GM18861 (cell line): ENCODE results near the gene TNFAIP1.
A peak's percentile ranks its signal among the peaks of the same experiment; 100 is the strongest.
"Not testable (repeated sequence)": the region's sequence is repeated elsewhere in the genome, so short reads cannot be mapped to it uniquely, and the experiment has no call there.

Experiments
- ATAC-seq: cut with Tn5 transposase; IDR thresholded peaks from one replicate; pipeline ENCODE4 v1.9.1; 2021; ENCODE audit not compliant: unreplicated experiment

The TNFAIP1 gene, protein sequence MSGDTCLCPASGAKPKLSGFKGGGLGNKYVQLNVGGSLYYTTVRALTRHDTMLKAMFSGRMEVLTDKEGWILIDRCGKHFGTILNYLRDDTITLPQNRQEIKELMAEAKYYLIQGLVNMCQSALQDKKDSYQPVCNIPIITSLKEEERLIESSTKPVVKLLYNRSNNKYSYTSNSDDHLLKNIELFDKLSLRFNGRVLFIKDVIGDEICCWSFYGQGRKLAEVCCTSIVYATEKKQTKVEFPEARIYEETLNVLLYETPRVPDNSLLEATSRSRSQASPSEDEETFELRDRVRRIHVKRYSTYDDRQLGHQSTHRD

DNA sequence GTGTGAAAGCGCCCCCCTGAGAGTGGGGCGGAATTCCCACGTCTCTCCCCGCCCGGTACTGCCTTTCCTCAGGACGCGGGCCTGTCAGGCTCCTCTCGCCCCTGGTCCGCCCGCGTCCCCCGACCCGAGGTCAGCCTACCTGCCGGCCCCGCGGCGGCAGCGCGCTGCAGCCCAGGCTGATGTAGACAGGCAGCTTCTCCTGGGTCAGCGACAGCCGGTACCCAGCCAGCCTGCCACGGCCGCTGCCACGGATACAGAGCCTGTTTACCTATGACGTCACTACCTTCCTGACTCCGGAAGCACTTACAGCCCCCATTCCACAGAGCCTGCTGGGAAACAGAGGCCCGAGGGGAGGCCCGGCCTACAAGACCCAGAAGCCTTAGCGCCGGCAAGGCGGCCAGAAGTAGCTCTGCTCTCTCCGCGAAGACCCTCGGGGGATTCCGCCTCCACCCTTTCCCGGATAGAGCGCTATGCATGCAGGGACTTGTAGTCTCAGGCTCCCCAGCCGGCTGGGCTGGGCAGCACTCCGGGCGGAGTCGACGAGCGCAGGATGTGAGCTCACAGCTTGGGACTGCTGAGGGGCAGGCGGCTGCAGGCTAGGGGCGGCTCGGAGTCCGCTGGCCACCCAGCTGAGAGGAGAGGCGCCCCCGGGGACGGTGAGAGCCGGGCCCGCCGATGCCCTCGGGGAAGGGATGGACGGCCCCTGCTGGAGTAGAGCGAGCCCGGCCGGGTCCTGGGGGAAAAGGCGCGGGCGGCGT is at the start of gene TNFAIP1, which contains the start of gene IFT20:
Gene TNFAIP1, plus strand, starts transcription at position 561 of the 758 bp plus-strand sequence. CDS start 3,761 bp downstream, outside the sequence.
Gene IFT20, minus strand, starts transcription at position 272 of the 758 bp plus-strand sequence. CDS start 3,487 bp downstream, outside the sequence.
- ATAC-seq: peak; percentile 94

DNA sequence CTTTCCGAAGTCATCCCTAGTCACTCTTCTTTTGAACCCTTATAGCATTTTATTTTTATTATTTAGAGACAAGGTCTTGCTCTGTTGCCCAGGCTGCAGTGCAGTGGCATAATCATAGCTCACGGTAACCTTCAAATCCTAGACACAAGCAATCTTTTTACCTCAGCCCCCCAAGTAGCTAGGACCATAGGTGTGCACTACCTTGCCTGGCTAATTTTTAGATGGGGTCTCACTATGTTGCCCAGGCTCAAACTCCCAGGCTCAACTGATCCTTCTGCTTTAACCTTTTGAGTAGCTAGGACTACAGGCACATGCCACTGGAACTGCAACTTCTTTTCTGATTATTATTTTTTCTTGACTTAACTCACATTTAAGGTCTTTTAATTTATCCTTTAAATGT is 49.6 kb upstream of the TNFAIP1 start:
- ATAC-seq: no peak

DNA sequence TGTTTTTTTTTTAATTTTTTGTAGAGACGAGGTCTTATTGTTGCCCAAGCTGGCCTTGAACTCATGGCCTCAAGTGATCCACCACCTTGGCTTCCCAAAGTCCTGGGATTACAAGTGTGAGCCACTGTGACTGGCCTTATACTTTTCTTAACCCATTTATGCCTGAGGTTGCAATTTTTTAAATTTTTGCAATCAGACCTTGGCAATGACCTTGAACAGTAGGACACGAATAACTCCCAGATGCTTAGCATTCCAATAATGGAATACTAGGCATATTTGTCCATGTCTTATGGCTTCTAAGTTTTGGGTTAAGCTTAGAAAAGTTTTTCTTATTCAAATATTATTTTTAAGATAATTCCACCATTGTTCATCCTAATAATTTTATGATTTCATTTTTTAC is 44.9 kb upstream of the TNFAIP1 start:
- ATAC-seq: no peak

DNA sequence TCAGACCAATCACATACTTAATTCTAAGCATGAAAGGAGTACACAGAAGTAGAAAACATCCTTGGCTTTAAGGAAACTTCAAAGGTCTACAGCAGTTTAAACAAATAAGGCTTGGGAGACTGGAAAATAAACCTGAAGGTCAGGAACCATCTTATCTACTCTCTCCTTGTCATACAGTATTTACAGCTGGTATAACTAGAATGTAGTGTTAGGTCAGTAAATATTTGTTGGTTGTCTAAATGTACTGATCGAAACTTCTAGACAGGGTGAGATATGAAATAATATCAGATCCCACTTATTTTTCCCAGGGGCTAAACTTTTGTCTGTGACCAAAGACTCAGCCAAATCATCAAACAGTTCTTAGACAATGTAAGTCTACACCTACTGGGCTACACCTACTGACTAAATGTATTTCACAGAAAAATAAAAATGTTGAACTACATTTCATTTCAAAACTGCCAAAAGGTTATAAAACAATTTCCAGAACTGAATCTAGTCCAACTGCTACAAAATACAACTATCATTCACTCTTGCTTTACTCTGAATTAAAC is 43.7 kb upstream of the TNFAIP1 start:
- no peak for ATAC-seq

DNA sequence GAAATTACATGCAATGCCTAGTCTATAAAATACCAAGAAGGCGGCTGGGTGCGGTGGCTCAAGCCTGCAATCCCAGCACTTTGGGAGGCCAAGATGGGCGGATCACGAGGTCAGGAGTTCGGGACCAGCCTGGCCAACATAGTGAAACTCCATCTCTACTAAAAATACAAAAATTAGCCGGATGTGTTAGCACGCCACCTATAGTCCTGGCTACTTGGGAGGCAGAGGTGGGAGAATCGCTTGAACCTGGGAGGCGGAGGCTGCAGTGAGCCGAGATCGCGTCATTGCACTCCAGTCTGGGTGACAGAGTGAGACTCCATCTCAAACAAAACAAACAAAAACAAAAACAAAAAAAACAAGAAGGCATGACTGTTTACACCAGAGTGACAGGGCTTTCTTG is 42.7 kb upstream of the TNFAIP1 start:
- ATAC-seq: not testable (repeated sequence)

DNA sequence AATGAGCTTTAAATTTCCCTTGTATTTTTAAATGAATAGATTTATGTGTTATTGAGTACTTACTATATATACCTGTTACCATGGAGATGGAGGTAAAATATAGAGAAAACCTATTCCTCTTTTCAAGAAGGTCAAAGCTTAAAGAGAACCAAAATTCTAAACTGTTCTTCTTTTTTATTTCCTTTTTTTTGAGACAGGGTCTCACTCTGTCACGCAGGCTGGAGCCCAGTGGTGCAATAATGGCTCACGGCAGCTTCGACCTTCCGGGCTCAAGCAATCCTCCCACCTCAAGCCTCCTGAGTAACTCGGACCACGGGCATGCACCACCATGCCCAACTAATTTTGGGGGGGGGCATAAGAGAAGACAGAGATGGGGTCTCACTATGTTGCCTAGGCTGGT is 41.6 kb upstream of the TNFAIP1 start:
- no peak for ATAC-seq

DNA sequence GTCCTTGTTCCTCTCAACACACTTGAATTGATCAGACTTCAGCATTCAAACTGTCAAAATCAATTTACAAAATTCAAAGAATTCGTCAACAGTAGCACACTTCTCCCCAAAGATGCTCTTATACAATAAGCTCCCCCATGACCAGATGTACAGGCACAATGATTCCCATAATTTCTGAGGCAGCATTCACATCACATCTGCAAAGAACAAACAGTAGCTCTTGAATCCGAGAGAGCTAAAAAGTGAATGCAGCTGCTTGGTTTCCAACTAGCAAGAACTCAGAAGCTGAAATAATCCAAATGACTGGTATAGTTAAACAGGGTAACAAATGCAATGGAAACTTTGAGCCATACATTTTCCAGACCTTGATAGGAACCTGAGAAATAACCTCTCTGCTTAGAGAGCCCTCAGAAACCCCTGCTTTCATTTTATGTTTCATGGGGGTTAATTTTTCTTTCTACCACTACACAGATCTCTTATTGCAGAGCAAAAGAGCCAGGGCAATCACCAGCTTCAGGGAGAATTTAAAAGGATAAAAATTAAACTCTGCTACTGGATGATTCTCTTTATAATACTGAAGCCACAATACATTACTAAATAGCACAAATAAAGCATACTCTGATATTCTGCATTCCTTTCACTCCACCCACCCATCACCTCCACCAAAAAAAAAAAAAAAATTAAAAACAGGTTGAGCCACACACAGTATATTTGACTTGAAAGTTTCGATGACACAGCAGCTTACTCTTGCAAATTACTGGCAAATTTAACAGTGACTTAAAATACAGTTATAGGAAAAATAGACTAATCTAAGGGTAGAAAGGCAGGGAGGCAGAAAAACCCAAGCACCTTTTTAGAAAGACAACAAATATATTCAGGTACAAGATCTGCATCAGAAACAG is 39.6 kb upstream of the TNFAIP1 start:
- no peak for ATAC-seq

DNA sequence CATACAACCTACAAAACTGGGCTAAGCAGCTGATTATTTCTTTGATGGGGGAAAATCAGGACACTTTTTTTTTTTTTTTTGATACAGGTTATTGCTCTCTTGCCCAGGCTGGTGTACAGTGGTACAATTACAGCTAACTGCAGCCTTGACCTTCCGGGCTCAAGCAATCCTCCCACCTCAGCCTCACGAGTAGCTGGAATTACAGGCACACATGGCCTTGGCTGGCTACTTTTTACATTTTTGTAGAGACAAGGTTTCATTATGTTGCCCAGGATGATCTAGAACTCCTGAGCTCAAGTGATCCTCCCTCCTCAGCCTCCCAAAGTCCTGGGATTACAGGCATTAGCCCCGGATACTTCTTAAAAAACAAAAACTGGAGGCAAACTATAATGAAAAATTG is 37.1 kb upstream of the TNFAIP1 start:
- ATAC-seq: no peak

DNA sequence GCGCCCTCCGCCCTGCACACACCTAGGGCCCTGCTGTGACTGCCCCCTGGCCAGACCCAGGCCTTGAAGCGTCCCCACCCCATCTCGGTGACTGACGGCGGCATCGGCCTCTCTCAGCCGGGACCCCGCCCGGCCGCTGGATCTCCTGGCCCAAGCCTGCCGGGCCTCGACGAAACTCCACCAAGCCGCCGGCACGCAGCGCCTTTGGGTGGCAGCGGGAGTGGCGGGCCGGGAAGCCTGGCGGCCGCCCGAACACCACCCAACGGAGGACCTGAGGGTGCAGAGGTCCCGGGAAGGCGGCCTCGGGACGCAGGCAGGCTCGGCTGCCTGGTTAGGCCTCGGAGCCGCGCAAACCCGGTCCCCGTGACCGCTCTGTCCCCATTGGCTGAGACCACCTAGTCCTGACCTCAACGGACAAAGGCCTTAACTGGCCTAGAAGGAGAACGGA is 28.6 kb upstream of the TNFAIP1 start:
- ATAC-seq: no peak

DNA sequence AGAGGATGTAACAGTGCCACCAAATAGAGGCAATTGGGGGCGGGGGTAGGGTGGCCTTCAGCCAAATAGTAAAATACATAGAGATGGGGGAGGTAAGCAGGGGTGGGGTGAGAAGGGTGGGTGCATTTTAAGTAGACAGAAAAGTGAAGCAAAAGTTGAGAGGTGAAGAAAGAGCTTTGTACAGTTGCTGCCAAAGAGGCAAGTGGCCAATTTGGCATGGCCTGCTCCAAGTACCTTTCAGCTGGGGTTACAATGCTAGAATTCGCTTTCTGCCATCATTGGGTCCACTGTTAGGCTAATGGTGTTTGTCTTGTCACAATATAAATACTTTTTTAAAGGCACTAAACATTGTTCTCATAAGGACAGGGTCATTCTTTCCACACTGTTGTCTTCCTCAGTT is 21.7 kb upstream of the TNFAIP1 start:
- ATAC-seq: no peak

DNA sequence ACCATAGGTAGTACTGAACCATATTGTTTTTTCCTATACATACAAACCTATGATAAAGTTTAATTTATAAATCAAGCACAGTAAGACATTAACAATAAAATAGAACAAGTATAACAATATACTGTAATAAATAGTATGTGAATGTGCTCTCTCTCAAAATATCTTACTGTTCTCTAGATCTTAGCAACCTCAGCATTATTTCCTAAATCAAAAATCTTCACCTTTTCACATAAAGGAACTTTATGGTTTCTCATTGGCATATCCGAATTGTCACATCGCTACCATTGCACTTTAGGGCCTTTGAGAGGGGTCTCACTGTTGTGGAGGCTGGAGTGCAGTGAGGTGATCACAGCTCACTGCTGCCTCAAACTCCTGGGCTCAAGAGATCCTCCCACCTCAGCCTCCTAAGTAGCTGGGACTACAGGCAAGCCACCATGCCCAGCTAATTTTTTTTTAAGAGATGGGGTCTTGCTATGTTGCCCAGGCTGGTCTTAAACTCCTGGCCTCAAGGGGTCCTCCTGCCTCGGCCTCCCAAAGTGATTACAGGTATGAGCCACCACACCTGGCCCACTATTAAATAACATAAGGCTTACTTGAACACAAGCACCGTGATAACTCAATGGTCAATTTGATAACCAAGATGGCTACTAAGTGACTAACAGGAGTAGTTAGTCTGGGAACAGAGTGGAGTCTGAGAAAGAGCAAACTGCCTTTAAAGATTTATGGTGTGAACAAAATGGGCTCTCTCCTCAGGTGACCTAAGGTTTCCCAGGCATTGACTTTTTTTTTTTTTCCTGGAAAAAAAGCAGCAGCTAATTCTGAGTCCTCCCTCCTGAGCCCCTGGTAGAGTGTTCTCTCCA is 19.5 kb upstream of the TNFAIP1 start:
- no peak for ATAC-seq

DNA sequence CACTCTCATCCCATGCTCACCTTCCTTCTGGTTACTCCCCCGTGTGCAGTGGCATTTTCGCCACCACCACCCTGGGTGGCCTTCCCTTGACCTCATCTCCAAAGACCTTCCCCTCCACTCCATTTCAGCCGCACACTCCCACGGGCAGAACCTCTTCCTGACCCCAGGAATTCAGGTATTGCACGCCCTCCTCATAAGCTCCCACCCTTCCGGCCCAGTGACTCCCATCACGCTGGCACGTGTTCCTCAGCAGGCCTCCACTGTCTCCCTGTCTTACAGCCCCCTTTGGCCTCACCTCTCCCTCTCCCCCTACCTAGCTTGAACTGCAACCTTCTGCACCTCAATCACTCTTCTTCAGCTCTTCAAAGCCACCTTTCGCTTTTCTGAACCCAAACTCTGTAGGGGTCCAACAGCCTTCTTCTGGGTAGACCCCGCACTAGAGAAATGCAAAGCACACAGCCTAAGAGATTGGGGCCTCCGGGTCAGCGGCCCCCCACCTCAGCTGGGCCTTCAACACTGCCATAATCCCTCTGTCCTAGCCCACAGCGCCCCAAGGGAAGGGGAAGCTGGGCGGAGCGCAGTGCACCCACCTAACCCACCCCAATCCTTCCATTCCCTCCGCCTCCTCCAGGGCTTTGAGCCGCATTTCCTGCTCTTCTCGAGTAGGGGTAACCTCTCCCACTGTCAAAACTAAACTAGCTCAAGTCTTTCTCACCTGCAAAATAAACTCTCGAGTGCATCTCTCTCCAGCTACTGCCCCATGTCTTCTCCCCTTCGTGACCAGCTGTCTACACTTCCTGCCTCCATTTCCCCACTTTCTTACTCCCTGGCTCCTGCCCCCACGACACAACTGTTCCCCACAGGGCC is 18.2 kb upstream of the TNFAIP1 start:
- ATAC-seq: no peak

DNA sequence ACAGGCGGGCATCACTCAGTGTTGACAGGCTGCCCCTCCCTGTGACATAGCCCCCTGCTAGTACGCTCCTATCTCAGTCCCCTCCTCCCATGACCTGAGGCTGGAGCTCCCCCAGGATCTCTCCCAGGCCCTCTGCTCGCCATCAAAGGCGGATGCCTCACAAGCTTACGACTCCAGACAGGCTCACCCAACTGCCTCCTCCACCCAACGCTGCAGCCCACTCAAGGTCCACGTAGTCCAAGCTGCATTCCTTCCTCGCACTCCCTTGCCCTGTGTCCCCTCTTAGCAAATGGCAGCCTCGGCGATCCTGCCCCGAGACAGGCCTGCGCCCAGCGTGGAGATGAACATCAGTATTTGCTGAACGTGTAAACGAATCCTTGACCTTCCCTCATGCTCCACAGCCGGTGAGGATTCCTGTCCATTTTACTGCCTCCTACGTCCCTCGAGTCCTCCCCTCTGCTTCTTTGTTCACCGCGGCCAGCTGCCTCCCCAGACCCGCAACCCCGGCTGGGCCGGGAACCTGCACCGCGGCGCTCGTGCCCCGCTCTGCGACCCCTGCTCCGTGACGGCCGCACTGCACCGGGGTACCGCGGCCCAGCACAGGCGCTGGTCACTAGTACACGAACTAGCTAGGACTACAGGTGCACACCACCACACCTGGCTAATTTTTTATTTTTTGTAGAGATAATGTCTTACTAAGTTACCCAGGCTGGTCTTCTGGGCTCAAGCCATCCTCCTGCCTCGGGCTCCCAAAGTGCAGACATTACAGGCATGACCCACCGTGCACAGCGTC is 17.4 kb upstream of the TNFAIP1 start:
- ATAC-seq: peak; percentile 6

DNA sequence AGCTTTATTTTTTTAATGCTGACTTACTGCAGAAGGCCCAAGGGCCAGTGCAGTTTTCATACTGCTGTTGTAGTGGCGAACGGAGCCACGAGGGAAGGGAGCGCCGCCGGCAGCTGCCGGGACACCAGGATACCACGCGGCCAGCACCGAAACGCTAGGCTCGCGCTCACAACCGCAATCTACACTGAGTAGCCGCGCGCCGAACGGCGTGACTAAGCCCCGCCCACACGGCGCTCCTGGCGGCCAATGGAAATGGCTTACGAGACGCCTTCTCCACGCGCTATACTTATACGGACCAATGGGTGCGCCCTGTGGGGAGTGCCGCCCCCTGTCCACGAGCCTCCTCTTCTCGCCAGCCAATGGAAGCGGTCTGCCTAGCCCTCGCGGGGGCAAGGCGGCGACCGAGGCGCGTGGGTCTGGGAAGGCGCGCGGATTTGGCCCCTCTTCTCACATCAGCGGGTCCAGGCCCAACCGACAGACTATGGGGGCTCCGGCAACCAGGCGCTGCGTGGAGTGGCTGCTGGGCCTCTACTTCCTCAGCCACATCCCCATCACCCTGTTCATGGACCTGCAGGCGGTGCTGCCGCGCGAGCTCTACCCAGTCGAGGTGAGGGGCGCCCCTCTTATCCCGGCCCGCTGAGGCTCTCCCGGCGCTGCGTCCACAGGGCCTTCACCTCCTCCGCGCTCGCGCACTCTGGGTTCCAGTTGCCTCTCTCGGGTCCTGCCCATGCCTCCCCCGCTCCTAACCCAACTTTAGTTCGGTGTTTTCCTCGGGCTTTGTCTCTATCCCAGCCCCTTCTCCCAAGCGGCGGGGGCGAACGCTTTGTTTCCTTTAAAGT is 16.6 kb upstream of the TNFAIP1 start, which contains the start of gene TMEM97:
Gene TMEM97, plus strand, starts transcription at position 442 of the 839 bp plus-strand sequence. Its CDS starts 40 bp downstream, at position 482.
- peak; percentile 84 for ATAC-seq

DNA sequence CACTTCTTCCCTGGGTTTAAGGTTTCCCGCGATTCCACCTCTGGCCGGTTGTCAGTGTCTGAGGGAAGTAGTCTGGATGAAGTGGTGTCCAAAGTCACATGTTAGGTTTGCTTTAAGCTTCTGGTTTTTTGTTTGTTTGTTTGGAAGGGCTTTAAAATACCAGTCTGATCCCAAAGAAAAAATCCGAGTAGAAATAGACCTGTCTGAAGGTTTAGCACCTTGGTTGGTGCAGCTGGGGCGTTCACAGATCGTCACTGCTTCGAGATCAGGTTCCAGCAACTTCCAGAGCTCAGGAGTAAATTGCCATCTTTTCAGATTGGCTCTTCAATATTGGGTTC is 16.0 kb upstream of the TNFAIP1 start:
- ATAC-seq: no peak

DNA sequence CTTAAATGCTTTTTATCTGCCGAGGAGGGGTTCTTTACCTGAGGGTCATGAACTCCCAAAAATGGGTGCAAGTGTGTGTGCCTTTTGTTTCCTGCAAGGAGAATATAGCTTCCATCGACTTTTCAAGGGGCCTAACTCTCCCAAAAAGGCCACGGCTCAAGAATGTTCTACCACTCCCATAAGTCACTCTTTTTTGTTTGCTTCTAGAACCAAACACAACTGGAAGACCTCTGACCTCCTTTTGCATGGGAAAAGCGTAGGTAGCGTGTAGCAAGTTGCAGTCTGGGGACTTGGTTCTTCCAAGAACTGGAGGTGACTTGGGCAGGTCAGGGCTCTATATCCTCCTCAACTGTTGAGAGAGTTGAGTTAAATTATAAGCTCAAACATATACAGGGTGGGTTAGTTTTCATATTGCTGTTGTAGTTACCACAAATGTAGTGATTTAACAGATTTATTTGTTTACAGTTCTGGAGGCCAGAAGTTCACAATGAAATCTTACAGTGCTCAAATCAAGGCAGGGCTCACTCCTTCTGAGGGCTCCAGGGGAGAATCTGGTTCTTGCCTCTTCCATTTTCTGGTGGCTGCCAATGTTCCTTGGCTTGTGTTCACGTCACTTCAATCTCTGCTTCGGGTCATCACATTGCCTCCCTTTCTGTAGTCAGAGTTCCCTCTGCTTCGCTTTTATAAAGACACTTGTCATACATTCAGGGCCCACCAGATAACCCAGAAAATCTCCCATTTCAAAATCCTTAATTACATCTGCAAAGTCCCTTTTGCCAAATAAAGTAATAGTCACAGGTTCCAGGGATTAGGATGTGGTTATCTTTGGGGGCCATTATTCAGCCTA is 15.1 kb upstream of the TNFAIP1 start:
- ATAC-seq: no peak
